ENCODE measurements around the gene SBK2. TPM values are rescaled to one million over a fixed set of nuclear protein-coding genes. Genes with fewer than 3 reads are reported as not detected.

SBK2 gene
- total and polyA plus RNA-seq, 9 of the 15 experiments (the other 6 are each of a cell fraction or from before 2014, with no cell fraction given): not detected

- FAIRE-seq (no peak), ATAC-seq (no peak), DNase-seq (ENCODE audit: extremely low read depth in 1 of 4, low spot score in 3 of 4) (no peak)
- 95% methylated on average over 33 of the region's 52 CpGs for WGBS (ENCODE audit: insufficient coverage, low coverage, missing lambda C conversion rate)
- H3K36me3 ChIP-seq (ENCODE audit: control insufficient read depth, insufficient read depth, low read length): peaks cover 32% of the 10 kb centered on the region
- H3K4me2 ChIP-seq (ENCODE audit: insufficient read depth, low read length): no peak overlapping the region
- in situ Hi-C loops (cut with MboI): no loop called here
- H4K20me1 ChIP-seq (replicated peaks; ENCODE audit: control insufficient read depth, insufficient read depth, low read length): no peaks in the 10 kb centered on the region
- H3K79me2 ChIP-seq (ENCODE audit: control insufficient read depth, insufficient read depth, low read length): peaks cover 31% of the 10 kb centered on the region
- H3K9me1 ChIP-seq (ENCODE audit: control insufficient read depth, insufficient read depth, low read length): no peaks in the 10 kb centered on the region
- H2AFZ ChIP-seq (ENCODE audit: low read depth, low read length): no peak overlapping the region
- H3K4me3 ChIP-seq: no peak overlapping the region
- no peak overlapping the region for H3K9ac ChIP-seq (ENCODE audit: insufficient read depth in 1 of 2, low read depth in 2 of 2, low read length in 2 of 2)
- H3K9me3 ChIP-seq (replicated peaks; ENCODE audit: control insufficient read depth, insufficient read depth, low read depth, low read length): no peaks in the 10 kb centered on the region
- CTCF ChIA-PET (ENCODE audit: low intra/inter-chr PET ratio): no interaction called here
- no peaks in the 10 kb centered on the region for H3K27me3 ChIP-seq (ENCODE audit: control insufficient read depth in 2 of 2, insufficient read depth in 2 of 2, low read length in 2 of 2)
- POLR2A ChIA-PET: no interaction called here
- no TSS peak for BruUV-seq (replicated peaks)
- intact Hi-C loops (cut with micrococcal nuclease): no loop called here
- TF ChIP-seq ATF3 (IDR thresholded peaks at IDR 0.05) (no peak), ATF3 (CRISPR knock-in tag; conservative IDR thresholded peaks at IDR 0.05) (no peak), YBX1 (IDR thresholded peaks at IDR 0.05) (no peak), FOXO4 (CRISPR knock-in tag; IDR thresholded peaks at IDR 0.05) (no peak), E2F8 (IDR thresholded peaks at IDR 0.05; ENCODE audit: low read depth, partially characterized antibody) (no peak), PRMT5 (CRISPR knock-in tag; IDR thresholded peaks at IDR 0.05) (no peak), SOX6 (IDR thresholded peaks at IDR 0.05) (no peak), ZSCAN32 (CRISPR knock-in tag; IDR thresholded peaks at IDR 0.05) (no peak), BDP1 (IDR thresholded peaks at IDR 0.05; ENCODE audit: insufficient read depth, insufficient read length) (no peak), SMAD1 (IDR thresholded peaks at IDR 0.05; ENCODE audit: low read depth, low read length, partially characterized antibody) (no peak), TOE1 (IDR thresholded peaks at IDR 0.05; ENCODE audit: borderline replicate concordance) (no peak), TOE1 (CRISPR knock-in tag; IDR thresholded peaks at IDR 0.05; ENCODE audit: borderline replicate concordance, low read depth) (no peak)
- H3K27ac ChIP-seq (ENCODE audit: extremely low read depth, low read depth, low read length): no peak overlapping the region
- peaks cover 15 to 60% of the 10 kb centered on the region in 2 experiments for H3K4me1 ChIP-seq (replicated peaks in 1 of 2; ENCODE audit: control insufficient read depth in 2 of 2, insufficient read depth in 2 of 2, low read length in 2 of 2)
Measured at GRCh38 chr19:55481148-55481793, 55.7 kb downstream of the SBK2 start.
